Glomerular endothelial cell (primary cell): ENCODE measurements around the gene C17orf75. TPM values are rescaled to one million over a fixed set of nuclear protein-coding genes. Genes with fewer than 3 reads are reported as not detected.
"Not testable (repeated sequence)": the region's sequence is repeated elsewhere in the genome, so short reads cannot be mapped to it uniquely, and the experiment has no call there.

Experiments used
- DNase-seq: peaks from one replicate; pipeline ENCODE4 v3.0.0-alpha.2; 2011; ENCODE audit warnings: low read depth, low spot score; ENCODE audit errors: extremely low read depth
- total RNA-seq: library from RNA; depleted of rRNA; stranded (reverse); fragments of >200 nt; gene quantifications from 2 replicates; pipeline ENCODE4 v1.2.3, GENCODE V29; 2015

The C17orf75 gene
- total RNA-seq, 1 donor from 2014 or later = 8.4 TPM

DNA sequence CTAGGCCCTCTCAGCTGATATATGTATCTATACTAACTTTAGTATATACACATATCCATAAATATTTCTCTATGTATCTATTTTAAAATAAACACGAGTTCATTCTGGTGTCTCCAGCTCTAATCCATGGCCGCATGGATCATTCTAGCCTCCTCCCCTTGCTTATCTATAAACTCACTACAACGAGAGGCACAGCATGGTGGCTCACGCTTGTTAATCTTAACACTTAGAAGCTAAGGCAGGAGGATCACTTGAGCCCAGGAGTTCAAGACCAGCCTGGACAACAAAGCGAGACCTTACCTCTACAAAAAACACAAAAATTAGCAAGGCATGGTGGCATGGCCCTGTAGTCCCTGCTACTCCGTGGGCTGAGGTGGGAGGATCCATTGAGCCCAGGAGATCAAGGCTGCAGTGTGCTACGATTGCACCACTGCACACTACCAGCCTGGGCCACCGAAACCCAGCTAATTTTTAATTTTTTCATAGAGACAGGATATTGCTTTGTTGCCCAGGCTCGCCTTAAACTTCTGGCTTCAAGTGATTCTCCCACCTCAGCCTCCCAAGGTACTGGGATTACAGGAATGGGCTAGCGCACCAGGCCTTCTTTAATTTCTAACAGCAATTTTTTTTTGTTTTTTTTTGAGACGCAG is 4.1 kb upstream of the C17orf75 start:
- no peak for DNase-seq

DNA sequence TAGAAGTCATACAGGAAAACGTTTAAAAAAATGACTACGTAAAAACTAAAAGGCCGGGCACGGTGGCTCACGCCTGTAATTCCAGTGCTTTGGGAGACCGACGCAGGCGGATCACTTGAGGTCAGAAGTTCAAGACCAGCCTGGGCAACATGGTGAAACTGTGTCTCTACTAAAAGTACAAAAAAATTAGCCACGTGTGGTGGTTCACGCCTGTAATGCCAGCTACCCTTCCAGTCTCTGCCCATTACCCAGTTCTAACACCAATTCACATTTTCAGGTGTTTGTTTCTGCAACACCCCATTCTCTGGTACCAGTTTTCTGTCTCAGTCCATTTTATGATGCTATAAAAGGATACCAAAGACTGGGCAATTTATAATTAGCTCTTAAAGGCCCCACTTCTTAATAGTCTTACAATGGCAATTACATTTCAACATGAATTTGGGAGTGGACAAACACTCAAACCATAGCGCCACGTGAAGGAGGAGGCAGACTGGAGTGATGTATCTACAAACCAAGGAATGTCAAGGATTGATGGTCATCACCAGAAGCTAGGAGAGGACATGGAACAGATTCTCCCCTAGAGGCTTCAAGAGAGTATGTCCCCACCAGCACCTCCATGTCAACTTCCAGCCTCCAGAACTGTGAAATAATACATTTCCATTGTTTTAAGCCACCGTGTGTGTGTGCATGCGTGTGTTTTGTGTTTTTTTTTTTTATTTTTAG is 791 bp upstream of the C17orf75 start:
- DNase-seq = no peak

DNA sequence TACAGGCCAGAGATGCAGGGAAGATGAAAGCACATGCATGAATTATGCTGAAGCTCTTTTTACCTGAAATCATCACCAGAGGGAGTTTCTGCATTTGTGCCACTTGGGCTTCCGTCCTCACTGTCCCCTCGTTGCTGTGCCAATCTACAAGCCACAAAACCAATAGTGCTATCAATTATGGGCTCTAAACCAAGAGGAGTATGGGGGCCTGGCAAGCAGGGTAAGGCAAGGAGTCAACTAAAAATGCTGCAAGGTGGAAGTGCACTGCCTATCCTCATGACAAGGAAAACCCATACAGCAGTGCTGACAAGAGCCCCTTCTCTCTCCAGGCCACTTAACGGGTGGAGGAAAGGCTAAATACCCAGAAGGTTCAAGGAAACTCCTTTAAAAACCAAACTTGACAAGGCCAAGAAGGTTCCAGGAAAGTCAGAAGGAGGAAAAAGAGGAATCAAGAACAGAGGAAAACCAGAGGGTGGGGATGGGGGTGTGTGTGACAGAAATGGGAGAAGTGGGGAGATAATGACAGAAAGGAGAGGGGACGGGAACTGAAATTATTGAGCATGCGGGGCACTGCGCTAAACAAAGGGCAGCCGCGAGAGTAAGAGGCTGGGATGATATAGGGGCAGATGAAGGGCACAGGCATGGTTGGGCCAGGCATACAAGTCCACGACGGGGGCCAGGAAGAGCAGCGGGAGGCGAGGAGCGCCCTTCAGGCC is 674 bp downstream of the C17orf75 start:
- no peak for DNase-seq

DNA sequence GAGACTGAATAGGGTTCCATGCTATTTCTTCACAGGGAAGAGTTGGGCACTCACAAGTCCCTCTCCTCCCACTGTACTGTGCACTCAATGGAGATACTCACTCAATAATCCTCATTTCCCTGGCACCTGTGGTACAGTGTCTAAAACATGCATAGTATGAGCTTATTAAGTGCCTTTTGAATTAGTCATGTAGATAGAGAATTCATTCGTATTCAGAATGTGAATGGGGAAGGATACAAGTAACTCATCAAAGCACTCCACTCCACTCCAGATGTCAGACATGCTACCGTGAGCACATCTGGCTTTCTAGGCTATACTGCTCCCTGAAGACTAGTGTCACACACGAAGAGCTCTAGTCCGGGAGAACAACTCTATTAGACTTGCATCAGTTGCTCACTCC is 6.3 kb downstream of the C17orf75 start:
- DNase-seq = no peak

DNA sequence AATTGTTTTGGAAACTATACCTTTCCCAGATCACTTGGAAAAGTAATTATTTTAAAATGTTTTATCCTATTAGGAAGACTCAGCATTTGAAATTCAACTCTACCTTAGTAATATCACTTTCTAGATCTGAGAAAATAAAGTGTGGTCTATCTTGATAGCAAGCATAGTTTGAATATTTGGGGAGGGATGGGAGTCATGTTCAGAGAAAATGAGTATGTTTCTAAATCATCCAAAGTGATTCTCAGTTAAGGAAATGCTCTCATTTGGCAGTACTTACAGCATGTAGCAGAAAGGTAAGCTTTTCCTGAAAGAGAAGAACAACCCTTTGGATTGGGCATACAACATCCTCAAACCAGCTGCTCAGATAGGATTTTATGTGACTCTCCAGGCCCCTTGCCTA is 6.9 kb downstream of the C17orf75 start:
- no peak for DNase-seq

DNA sequence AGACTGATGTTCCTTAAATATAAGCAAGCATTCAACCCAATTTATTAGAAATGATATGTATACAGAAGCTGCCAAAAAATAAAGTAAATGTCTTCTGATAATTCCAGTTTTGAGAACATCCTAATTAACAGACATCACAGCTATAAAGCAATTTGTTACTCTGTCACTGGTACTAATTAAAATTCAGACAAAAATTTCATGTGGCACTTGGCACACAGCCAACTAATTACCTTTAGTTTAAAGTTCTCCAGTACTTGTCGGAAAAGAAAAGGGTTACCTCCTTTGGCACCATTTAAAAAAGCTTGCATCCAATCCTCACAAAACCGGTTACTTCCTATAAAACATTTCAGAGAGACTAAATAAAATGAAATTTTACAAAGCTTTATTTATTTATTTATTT is 8.8 kb downstream of the C17orf75 start:
- no peak for DNase-seq

DNA sequence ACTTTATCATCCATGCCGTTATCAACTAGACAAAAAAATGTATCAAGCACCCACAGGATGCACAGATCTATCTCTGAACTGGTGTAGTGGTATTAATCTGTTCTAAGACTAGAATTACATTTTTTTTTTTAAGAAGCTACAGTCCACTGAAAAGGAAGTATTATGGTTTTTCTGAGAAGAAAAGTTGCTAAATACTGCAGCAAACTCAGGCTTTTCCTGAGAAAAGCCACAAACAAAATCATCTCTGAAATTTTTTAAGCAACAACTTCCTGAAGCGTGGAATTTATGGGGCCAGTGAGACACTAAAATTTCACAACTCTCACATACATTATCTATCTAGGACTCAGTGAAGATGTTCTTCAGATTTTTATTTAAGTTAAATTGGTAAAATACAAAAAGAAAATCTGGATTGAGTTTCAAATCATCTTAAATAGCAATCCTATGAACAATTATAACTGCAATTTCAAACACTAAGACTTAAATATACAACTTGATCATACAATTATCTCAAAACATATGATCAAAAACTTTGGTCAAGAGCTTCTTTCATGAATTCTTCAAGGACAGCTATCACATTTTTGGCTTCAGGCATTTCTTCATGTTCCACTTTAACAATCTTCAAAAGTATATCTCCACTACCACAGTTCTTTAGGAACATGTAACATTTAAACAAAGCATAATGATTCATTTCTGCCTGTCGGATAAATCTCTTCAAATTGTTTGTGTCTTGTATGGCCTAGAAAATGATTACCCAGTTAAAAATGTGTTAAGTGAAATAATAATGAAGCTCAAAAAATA is 10.5 kb downstream of the C17orf75 start:
- DNase-seq = no peak

DNA sequence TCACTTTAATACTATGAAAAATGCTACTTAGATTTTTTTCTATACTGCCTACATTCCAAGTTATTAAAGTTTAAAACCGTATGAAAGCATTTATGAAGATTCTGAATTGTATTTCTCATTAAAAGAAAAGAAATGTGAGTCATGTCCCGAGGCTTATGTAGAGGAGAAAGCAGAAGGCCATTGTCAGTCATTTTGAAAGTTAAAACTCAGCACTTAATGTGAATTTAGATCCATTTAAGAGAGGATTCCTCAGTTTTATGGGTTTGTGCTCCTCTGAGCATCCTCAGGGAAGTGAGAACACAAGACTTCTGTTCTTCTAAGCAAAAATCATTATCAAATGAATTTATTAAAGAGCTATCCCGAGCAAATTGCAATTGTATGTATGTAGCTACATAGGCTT is 11.8 kb downstream of the C17orf75 start:
- DNase-seq = no peak

DNA sequence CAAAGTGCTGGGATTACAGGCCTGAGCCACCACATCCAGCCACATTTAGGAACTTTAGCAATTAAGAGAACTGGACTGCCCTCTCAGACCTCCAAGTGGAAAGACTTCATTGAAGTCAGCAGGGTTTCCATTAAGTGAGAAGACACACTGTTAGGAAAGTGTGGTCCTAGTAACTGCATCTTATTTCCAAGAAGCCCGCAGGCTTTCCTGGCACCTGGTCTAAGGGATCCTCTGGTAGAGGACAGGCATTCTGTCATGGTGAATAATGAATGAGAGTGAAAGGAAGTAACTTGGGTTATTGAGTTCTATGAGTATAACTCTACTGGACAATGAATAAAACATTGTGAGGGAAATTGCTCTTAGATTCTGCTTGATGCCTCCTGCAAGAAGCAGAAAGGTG is 14.1 kb downstream of the C17orf75 start:
- DNase-seq = no peak

DNA sequence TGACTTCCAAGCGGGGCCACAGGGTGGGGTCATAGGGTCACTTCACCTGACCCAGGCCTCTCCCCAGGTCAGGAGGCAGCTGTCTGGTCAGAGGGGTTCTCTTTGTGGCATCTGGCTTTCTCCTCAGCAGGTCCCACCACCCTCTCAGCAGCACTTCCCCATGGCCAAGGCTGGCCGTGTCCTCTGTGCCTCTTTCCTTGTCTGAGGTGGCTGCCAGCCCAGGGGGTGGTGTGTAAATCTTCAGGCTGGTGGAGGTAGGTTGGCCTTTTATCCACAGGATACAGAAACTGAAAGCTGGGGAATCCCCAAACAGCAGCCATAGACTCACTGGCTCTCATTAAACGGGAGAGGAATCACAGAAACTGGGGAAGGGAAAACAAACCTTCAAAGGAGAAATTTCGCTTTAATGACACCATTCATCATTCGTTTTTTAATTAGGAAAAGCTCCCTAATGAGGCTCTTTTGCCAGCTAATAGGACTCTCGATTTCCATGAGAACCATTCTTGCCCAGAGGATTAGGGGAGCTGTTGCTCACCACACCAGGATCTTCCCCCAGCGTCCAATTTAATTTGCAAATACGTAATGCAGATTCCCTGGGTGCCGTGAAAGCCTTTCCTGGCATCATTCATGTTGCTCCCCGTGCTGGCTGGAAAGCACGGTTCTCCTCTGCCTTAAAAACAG is 18.0 kb downstream of the C17orf75 start:
- no peak for DNase-seq

DNA sequence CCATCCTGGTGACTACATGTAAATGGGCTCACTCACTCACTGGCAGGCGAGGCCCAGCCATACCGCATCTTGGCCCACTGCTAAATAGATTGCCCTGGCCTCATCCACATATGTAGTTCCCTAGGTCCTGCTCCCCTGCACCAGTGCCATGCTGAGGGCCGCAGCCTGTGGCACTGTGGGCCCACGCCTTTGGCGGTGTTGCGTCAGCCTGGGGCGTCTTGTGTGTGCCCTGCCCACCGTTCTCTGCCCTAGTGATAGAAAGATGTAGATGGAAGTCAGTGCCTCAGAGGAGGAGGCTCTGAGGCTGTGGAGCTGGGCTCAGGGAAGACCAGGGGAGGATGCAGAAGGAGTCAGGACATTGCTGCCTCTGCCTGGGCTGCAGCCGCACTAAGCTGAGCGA is 18.9 kb downstream of the C17orf75 start:
- DNase-seq = no peak

DNA sequence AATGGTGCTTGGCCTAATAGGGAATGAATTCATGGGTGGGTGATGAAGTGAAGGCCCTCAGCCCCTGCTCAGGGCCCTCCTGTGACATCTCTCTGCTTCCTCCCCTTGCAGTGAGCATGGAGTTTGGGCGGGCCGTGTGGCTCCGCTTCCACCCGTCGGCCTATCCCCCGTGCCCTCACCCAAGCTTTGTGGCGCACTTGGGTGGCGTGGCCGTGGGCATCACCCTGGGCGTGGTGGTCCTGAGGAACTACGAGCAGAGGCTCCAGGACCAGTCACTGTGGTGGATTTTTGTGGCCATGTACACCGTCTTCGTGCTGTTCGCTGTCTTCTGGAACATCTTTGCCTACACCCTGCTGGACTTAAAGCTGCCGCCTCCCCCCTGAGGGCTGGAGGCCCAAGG is 21.1 kb downstream of the C17orf75 start:
- DNase-seq = no peak

DNA sequence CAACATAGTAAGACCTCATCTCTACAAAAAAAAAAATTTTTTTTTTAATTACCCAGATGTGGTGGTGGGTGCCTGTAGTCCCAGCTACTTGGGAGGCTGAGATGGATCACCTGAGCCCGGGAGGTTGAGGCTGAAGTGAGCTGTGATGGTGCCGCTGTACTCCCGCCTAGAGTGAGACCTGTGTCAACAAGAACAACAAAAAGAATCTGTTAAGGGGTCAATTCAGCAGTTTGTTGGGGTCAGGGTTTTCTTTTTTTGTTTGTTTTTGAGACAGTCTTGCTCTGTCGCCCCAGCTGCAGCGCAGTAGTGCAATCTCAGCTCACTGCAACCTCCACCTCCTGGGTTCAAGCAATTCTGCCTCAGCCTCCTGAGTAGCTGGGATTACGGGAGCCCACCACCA is 21.9 kb downstream of the C17orf75 start:
- not testable (repeated sequence) for DNase-seq

DNA sequence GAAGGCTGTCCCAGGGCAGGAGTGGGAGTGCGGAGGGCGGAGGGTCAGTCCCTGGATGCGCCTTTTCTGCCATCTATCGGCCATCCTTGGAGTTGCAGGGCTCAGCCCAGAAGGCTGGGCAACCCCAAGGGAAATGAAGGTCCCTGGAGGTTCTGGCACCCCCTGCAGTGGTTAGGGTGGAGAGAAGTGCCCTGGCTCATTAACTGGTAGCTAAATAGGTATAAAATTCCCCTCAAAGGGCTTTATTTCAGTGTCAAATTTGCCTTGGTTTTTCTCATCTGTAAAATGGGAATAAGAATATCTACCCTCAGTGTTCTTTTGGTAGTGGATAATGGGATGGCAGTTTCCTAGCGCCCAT is 22.4 kb downstream of the C17orf75 start:
- DNase-seq = no peak

DNA sequence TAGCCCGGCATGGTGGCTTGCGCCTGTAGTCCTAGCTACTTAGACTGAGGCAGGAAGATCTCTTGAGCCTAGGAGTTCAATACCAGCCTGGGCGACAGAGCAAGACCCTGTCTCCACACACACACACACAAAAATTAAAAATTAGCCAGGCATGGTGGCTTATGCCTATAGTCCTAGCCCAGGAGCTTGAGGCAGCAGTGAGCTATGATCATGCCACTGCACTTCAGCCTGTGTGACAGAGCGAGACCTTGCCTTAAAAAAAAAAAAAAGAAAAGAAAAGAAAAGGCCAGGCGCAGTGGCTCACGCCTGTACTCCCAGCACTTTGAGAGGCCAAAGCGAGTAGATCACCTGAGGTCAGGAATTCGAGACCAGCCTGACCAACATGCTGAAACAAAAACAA is 23.9 kb downstream of the C17orf75 start:
- no peak for DNase-seq

DNA sequence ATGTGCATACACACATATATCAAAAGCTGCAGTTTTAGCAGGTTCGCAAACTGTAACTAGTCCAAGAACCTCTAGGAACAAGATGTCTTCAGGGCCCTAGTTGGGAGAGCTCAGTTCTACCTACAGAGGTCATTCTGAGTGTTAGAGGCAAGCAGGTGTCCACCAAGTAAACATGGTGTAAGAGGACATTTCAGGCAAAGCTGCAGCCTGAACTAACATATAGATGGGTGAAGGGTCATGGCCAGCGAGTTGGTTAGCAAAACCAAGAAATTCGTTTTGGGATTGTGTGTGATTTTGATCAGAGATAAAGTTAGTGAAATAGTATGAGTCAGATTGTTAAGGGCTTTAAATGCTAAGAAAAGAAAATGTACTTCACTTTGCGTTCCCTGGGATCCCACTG is 24.6 kb downstream of the C17orf75 start:
- no peak for DNase-seq

DNA sequence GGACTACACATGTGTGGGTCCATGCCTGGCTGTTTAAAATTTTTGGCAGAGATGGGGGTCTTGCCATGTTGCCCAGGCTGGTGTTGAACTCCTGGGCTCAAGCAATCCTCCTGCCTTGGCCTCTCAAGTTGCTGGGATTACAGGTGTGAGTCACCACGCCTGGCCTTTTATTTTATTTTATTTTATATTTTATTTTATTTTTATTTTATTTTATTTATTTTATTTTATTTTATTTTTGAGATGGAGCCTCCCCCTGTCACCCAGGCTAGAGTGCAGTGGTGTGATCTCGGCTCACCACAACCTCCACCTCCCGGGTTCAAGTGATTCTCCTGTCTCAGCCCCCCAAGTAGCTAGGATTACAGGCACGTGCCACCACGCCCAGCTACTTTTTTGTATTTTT is 25.3 kb downstream of the C17orf75 start:
- DNase-seq = not testable (repeated sequence)

DNA sequence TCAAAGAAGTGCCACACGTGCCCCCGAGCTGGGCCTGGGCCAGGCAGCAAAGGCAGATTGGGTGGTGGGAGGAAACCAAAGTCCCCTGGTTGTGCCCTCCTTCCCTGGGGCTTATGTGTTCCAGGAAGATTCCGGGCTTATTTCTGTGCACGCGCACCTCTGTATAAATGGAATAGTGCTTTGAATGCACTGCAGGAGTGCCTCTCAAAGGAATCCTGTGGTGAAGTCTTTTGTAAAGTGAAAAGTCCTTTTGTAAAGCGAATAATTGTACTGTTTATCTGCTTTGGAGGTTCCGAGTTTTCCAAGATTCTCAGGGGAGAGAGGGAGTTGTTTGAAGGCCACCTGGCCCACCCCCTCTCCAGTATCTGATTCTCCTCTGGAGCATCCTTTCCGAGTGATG is 26.8 kb downstream of the C17orf75 start:
- no peak for DNase-seq

DNA sequence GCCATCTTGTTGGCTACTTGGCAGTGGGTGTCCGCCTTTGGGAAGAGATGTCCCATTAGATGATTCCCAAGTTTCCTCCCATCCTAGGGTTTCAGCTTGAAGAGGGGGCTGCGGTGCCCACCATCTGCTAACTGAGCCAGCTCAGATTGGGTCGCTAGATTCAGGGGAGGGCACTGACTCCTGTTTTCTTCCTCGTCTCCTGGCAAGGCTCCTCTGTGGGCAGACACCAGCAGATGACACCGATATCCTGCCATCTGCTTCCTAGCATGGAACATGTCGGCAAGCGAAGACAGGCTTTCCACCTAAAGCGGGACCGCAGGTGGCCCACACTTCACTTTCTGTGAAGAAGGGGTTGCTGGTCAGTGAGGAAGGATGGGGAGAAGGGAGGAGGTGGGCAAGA is 27.3 kb downstream of the C17orf75 start:
- DNase-seq = no peak

DNA sequence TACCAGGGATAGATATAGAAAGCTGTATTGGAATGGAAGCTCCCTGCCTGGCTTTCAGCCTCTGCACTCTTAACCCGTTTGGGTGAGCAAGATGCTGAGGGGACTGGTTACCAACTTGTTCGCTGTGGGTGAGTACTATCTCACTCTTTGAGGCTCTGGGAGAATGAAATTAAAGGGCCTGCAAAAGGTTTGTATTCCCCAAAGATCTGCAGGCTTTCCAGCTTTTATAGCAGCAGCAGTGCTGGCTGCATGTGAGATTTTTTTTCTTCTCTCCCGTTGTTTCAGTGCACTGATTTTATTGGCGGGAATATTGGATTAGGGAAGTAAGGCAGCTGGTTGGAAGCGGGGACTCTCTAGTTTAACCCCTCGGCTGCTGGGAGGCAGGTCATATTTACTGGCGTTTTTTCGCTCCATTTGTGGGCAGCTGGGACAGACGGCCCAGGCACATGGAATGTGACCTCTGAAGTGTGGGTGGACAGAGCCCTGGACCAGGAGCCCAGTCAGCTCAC is 30.9 kb downstream of the C17orf75 start:
- DNase-seq = no peak

DNA sequence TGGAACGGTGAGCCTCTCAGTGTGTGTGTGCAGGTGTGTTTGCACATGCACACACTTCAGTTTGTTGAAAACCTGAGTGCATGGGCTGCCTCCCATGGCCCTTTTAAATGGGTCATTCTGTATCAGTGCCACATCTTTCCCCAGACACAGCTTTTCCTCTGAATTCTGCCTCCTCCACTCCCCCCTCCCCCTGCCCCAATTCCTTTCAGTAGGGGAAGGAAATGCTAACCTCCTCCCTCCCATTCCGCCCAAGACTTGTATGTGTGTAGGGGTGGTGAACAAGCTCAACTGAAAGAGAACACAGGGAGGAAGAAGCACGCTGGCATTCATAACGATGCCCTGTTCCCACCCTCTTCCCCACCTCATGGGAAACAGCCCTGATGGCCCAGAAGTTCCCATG is 34.3 kb downstream of the C17orf75 start:
- no peak for DNase-seq
